Left lung (tissue), 10 donors: ENCODE data around the gene BTN2A1. TPM values are rescaled to one million over a fixed set of nuclear protein-coding genes. Genes with fewer than 3 reads are reported as not detected.
A peak's percentile ranks its signal among the peaks of the same experiment; 100 is the strongest.

Experiments
- ATAC-seq: fragments of 200-7000 bp; cut with Tn5 transposase; one replicate; pipeline ENCODE4 v1.9.1; 2020; ENCODE audit warnings: moderate library complexity
- DNase-seq, 4 donors: peaks; one replicate each; pipeline ENCODE4 v3.0.0-alpha.2; 2013 to 2020
- H3K27ac ChIP-seq, 2 donors: fragments of 200-600 bp; sonication (generic) in 1 of 2; one replicate each; pipeline versions ENCODE4 v1.5.0 to v1.8.0; 2020 to 2021
- H3K27me3 ChIP-seq, 2 donors: fragments of 200-600 bp; sonication (generic) in 1 of 2; one replicate each; pipeline versions ENCODE4 v1.5.0 to v1.8.0; 2020 to 2021
- H3K36me3 ChIP-seq, 2 donors: fragments of 200-600 bp; sonication (generic) in 1 of 2; one replicate each; pipeline versions ENCODE4 v1.5.0 to v1.8.0; 2020 to 2021
- H3K4me1 ChIP-seq, 2 donors: fragments of 200-600 bp; one replicate each; pipeline ENCODE4 v1.8.0; 2021
- H3K4me3 ChIP-seq, 2 donors: fragments of 200-600 bp; sonication (generic) in 1 of 2; one replicate each; pipeline versions ENCODE4 v1.5.0 to v1.8.0; 2020 to 2021; ENCODE audit warnings: mild to moderate bottlenecking in 1 of 2
- H3K9me3 ChIP-seq, 2 donors: fragments of 200-600 bp; sonication (generic) in 1 of 2; one replicate each; pipeline versions ENCODE4 v1.5.0 to v1.8.0; 2020 to 2021
- intact Hi-C, 2 donors: fragments of 100-400 bp; cut with DNase I; formaldehyde crosslinking; loops; one replicate each; pipeline versions ENCODE4 v1.11.2 to v1.14.2; 2022
- polyA plus RNA-seq, 6 donors: library from polyadenylated mRNA; unstranded; fragments of 120-200 nt; gene quantifications; one replicate each; pipeline ENCODE4 v1.2.1, GENCODE V29; 2013; ENCODE audit not compliant: insufficient read length in 6 of 6
- total RNA-seq, 2 donors: library from RNA; stranded (reverse); fragmentation: NEBNext Ultra II Directional; extraction: Animal tissue kit (Norgen Biotek cat#: 25700); gene quantifications; one replicate each; pipeline ENCODE4 v1.2.1, GENCODE V29; 2021
- TF ChIP-seq, protein P1 (sequence below), 2 donors: fragments of 200-600 bp; sonication (generic) in 1 of 2; IDR thresholded peaks; one replicate each; pipeline versions ENCODE4 v1.5.0 to v1.8.0; 2021; ENCODE audit warnings: antibody characterized with exemption in 2 of 2
- donor health status: DM: no; HTN: yes; CAD: no.
- donor health status: DM: no; HTN: no; CAD: no.

Gene BTN2A1
- total and polyA plus RNA-seq, 8 donors: 17.5 to 48.6 (median 41.9) TPM

DNA sequence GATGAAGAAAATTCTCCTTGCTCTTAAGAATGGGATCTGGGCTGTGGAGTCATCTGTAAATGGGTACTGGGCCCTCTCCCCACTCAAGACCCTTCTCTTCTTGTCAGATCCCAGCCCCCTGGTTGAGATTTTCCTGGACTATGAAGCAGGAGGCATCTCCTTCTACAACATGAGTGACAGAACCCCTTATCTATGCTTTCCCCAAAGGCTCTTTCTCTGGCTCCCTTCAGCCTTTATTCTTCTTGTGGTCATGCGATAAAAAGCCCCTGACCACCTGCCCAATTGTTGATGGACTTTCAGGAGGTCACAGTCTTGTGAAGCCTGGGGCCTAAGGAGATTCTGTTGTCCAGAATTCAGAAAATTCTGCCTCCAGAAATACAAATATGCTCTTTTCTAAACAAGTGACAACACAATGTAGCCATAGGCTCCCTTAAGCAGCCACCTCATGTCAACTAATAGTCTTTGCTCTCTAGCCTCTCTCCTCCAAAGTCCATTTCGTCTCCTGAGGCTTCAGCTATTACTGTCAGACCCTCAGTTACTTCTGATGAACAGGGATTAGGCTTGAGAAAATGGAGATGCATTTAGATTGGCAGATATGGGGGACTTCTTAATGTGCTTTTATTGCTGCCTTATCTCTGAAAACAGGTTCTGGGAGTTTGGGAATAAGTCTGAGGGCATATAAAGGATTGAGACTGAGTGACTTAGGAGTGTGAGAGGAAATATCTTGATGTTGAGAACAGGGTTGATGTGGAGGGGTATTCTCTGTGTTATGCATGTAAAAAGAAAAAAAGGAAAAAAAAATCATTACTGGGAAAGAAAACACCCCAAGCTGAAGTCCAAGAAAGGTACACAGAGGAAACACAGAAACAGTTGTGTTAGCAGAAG is 20.6 kb downstream of the BTN2A1 start:
- no peaks in the 10 kb centered on the region for H3K36me3 ChIP-seq
- H3K27me3 ChIP-seq: no peaks in the 10 kb centered on the region
- TF ChIP-seq, protein P1, sequence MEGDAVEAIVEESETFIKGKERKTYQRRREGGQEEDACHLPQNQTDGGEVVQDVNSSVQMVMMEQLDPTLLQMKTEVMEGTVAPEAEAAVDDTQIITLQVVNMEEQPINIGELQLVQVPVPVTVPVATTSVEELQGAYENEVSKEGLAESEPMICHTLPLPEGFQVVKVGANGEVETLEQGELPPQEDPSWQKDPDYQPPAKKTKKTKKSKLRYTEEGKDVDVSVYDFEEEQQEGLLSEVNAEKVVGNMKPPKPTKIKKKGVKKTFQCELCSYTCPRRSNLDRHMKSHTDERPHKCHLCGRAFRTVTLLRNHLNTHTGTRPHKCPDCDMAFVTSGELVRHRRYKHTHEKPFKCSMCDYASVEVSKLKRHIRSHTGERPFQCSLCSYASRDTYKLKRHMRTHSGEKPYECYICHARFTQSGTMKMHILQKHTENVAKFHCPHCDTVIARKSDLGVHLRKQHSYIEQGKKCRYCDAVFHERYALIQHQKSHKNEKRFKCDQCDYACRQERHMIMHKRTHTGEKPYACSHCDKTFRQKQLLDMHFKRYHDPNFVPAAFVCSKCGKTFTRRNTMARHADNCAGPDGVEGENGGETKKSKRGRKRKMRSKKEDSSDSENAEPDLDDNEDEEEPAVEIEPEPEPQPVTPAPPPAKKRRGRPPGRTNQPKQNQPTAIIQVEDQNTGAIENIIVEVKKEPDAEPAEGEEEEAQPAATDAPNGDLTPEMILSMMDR (IDR thresholded peaks at IDR 0.05): no peak
- ATAC-seq (no peak), DNase-seq (no peak)
- peak overlapping the region; percentile 36 to 91 for H3K27ac ChIP-seq
- intact Hi-C loops: no loop called here
- H3K9me3 ChIP-seq: no peaks in the 10 kb centered on the region
- H3K4me3 ChIP-seq: no peak overlapping the region
- H3K4me1 ChIP-seq: peaks cover 5 to 53% of the 10 kb centered on the region in 2 donors

DNA sequence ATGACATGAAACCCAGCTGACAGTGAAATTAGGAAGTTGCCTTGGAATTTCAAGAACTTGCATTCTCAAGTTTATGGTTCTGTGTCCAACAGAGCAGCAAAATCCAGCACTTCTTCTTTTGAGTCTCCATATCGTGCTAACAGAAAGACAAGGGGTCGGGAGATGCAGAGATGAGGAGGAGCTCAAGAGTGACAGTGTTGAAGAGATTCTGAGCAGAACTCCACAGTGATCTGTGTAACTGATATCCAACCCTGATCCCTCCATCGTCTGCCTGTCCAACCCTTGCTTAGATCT is 21.2 kb downstream of the BTN2A1 start:
- Histone ChIP-seq H3K36me3 (no peaks in the 10 kb centered on the region), H3K4me1 (peaks cover 5 to 50% of the 10 kb centered on the region in 2 donors), H3K9me3 (no peaks in the 10 kb centered on the region), H3K27me3 (no peaks in the 10 kb centered on the region), H3K27ac (peak overlapping the region in 1 of 2 donors; percentile 91), H3K4me3 (no peak overlapping the region)
- TF ChIP-seq, protein P1 (IDR thresholded peaks at IDR 0.05): no peak
- intact Hi-C loops: no loop called here
- DNase-seq (no peak), ATAC-seq (no peak)

DNA sequence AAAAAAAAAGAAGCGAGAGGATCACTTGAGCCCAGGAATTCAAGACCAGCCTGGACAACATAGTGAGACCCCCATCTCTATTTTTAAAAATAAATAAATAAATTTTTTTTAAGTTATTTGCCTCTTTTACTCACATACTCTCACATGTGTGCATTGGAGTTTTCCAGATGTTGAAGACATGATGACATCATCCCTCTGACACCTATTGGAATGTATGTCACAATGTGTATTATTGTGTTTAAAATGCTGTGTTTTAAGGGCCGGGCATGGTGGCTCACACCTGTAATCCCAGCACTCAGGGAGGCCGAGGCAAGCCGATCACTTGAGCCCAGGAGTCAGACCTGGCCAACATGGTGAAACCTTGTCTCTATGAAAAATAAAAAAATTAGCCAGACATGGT is 24.6 kb downstream of the BTN2A1 start:
- Histone ChIP-seq H3K27me3 (no peaks in the 10 kb centered on the region), H3K9me3 (peaks cover 0 to 4% of the 10 kb centered on the region in 2 donors), H3K36me3 (no peaks in the 10 kb centered on the region), H3K4me1 (peaks cover 0 to 21% of the 10 kb centered on the region in 2 donors), H3K27ac (no peak overlapping the region), H3K4me3 (no peak overlapping the region)
- ATAC-seq (no peak), DNase-seq (no peak)
- TF ChIP-seq, protein P1 (IDR thresholded peaks at IDR 0.05): no peak
- intact Hi-C loops: no loop called here

DNA sequence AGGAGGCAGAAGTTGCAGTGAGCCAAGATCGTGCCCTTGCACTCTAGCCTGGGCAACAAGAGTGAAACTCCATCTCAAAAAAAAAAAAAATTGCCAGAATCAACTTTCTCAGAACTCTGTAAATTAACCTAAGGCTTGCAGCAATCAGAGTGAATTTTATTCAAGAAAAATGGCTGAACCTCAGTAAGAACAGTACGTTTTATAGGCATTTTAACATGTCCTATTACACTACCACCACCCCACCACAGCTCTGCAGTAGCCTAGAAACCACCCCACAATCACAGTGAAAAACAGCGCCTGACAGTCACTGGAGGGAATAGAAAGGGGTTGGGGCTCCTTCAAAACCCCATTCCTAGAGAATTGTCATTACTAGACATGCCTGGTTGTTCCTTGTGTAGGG is 26.0 kb downstream of the BTN2A1 start:
- Histone ChIP-seq H3K4me1 (peaks cover 0 to 7% of the 10 kb centered on the region in 2 donors), H3K4me3 (no peak overlapping the region), H3K27ac (no peak overlapping the region), H3K27me3 (no peaks in the 10 kb centered on the region), H3K9me3 (peaks cover 0 to 9% of the 10 kb centered on the region in 2 donors), H3K36me3 (no peaks in the 10 kb centered on the region)
- ATAC-seq (no peak), DNase-seq (no peak)
- TF ChIP-seq, protein P1 (IDR thresholded peaks at IDR 0.05): no peak
- intact Hi-C loops: no loop called here

DNA sequence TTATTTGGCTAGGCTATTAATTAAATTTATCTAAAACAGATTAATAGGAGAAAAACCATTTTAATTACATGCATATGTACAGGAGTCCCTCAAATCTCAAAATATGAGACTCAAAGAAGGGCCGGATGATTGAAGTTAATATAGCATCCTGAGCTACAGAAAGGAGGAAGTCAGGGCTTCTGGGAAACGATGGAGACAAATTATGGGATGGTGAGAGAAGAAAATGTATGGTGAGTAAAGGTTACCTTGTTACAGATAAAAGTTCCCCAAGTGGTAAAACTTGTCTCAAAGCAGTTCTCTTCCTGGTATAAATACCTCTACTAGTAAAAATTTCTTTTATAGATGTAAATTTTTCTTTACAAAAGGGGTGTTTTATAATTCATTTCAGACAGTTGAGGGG is 26.4 kb downstream of the BTN2A1 start:
- ATAC-seq (no peak), DNase-seq (no peak)
- TF ChIP-seq, protein P1 (IDR thresholded peaks at IDR 0.05): no peak
- no peaks in the 10 kb centered on the region for H3K27me3 ChIP-seq
- no peak overlapping the region for H3K27ac ChIP-seq
- intact Hi-C loops: no loop called here
- peaks cover 0 to 4% of the 10 kb centered on the region in 2 donors for H3K4me1 ChIP-seq
- H3K9me3 ChIP-seq: peaks cover 0 to 9% of the 10 kb centered on the region in 2 donors
- H3K36me3 ChIP-seq: no peaks in the 10 kb centered on the region
- H3K4me3 ChIP-seq: no peak overlapping the region
